Epithelial cell of proximal tubule (primary cell): ENCODE results near the gene ITGB2. TPM values are rescaled to one million over a fixed set of nuclear protein-coding genes. Genes with fewer than 3 reads are reported as not detected.

Experiments
- DNase-seq: peaks from one replicate; pipeline ENCODE4 v3.0.0-alpha.2; 2011; ENCODE audit warnings: low read depth
- H3K4me3 ChIP-seq: 2 replicates; pipeline ENCODE4 v1.5.1; 2011; ENCODE audit warnings: low read depth, mild to moderate bottlenecking, low read length
- total RNA-seq: library from RNA; depleted of rRNA; stranded (reverse); fragments of >200 nt; gene quantifications from 2 replicates; pipeline ENCODE4 v1.2.3, GENCODE V29; 2015
- TF ChIP-seq, protein P1 (sequence below): conservative IDR thresholded peaks from 2 replicates; pipeline ENCODE4 v1.5.1; 2012; ENCODE audit warnings: low read depth, mild to moderate bottlenecking, low read length

Gene ITGB2
- total RNA-seq, 1 donor from 2014 or later = 3.0 TPM

DNA sequence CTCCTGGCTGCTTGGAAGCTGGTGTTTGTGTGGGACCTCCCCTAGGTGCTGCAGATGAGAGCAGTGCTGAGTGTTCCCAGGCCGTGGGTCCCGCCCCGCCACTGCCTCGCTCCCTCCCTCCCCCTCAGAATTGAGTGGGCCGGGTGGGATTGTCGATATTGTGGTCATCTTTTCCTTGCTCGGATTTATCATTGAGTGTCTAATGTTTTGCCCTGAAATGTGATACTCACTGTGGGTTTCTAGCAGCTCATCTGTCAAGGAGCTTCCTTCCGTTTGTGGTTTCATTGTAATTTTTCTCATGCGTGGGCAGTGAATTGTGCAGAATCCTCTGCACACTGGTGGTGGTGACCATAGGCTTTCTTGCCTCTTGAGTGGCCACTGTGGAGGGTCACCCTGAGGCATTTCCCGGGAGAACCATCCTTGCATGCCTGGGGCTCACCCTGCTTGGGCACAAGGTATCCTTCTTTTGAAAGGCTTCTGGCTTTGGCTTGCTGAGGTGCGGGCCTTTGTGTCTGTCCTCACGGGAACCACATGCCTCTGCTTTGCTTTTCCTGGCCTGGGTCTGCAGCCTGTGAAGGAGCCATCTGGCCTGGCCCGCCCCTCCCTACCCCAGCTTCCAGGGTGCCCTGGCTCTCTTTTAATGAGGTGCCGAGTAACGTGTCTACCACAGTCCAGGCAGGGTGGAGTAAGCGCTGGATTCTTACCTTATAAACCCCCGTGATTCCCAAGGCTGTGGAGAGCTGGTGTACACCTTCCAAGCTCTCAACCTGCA, 44.7 kb upstream of the ITGB2 start:
- DNase-seq = no peak

DNA sequence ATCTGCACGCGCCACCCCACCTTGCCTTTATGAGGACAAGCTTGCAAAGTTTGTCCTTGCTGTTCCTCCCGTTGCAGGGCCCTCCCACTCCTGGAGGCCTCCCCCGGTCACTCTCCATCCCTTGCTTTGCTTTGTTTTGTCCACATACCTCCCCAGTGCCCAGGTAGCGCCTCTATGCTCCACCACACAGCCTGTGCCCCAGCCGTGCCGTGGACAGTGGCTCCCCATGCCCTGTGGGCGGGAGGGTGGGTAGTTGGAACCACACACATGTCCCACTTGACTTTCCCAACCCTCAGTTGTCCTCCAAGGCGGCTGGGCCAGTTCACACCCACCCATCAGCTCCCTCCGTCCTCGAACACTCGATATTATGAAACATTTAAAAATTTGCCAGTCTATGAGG, 43.7 kb upstream of the ITGB2 start:
- DNase-seq = no peak
- TF ChIP-seq, protein P1, sequence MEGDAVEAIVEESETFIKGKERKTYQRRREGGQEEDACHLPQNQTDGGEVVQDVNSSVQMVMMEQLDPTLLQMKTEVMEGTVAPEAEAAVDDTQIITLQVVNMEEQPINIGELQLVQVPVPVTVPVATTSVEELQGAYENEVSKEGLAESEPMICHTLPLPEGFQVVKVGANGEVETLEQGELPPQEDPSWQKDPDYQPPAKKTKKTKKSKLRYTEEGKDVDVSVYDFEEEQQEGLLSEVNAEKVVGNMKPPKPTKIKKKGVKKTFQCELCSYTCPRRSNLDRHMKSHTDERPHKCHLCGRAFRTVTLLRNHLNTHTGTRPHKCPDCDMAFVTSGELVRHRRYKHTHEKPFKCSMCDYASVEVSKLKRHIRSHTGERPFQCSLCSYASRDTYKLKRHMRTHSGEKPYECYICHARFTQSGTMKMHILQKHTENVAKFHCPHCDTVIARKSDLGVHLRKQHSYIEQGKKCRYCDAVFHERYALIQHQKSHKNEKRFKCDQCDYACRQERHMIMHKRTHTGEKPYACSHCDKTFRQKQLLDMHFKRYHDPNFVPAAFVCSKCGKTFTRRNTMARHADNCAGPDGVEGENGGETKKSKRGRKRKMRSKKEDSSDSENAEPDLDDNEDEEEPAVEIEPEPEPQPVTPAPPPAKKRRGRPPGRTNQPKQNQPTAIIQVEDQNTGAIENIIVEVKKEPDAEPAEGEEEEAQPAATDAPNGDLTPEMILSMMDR = no peak
- no peak overlapping the region for H3K4me3 ChIP-seq

More for the DNA sequence above, 44.7 kb upstream of the ITGB2 start:
- TF ChIP-seq, protein P1 = no peak
- no peak overlapping the region for H3K4me3 ChIP-seq

DNA sequence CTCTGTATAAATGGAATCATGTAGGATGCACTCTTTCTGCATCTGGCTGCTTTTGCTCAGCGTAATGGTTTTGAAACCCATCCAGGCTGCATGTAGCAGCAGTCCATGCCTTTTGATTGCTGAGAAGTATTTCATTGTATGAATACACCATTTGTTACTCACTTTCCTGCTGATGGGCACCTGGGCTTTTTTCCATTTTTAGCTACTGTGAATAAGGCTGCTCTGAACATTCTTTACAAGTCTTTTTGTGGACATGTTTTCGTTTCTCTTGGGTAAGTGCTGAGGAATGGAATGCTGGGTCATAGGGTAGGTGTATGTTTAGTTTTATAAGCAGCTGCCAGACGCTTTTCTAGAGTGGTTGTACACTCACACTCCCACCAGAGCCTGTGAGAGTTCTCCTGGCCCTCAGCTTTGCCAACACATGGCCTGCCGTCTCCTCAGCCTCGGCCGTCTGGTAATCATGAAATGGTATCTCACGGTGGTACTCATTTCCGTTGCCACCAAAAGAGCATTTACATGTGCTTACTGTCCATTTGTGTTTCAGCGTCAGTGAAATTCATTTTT, 41.8 kb upstream of the ITGB2 start:
- no peak overlapping the region for H3K4me3 ChIP-seq
- TF ChIP-seq, protein P1 = no peak
- peak; percentile 15 for DNase-seq

DNA sequence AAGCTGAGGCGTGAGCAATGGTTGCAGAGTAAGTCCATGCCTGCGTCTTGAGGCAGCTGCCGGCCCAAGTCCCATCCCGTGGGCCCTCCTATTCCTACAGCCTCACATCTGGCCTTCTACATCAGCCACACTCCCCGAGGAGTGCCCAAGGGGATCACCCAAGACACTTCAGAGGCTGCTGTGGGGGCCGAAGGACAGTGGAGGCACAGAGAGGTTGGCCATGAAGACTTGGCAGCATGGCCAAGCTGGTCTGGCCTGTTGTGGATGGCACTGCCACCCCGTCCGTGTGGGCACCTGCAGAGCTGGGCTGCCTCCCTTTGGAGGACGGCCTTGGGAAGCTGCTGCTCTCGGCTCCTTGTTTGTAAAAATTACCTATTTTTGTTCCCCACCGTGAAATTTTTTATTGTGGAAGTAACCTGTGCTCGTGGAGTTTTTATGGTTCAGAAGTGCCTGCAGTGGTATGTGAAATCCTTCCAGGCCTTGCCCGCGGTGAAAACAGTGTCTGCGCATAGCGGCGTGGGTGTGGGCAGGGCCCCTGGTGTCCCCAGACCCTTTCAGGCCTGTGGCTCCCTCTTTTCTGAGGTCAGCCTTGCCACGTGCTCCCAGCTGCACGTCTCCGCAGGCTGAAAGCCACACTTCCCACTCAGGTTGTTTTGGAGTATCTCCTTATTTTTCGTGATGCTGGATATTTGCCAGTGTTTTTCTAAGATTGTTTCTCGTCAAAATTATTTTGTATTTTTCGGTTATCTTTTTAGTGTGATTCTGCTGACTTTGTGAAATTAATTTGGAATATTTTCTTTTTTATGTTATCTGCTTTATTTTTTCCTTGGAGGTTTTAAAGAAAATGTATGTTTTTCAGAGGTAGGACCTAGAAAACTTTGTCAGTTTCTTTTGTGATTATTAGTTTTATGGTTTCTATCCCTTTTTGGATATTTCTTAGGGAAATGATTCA, 39.7 kb upstream of the ITGB2 start:
- DNase-seq = no peak

DNA sequence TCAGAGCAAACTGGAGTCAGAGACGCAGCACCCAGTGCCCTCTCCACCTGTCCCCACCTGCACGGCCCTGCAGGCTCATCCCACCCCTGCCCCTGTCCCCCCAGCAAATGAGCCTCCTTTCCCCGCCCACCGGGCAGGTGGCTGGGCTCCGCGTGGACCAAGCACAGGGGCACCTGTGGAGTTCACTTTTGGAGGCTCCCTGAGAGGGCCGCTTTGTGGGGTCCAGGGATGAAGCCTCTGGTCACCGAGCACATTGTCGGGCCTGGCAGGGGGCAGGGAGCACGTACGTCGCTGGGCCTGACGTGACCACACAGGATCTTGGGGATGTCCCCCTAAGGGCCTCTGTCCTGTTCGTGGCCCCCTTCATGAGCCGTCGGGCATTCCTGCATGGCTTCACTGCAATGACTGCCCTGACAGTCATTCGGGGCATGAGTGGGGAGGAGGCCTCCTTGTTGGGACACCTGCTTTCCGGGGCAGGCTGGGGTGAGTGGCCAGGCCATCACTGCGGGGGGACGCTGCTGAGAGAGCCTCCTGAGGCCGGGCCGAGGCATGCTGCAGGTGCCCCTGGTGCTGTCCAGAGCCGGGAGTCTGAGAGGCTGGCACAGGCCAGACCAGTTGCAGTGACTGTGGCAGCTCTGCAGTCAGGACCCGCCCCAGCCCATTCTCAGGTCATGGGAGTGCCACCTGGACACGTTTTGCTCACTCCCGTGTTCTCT, 38.8 kb upstream of the ITGB2 start:
- H3K4me3 ChIP-seq = no peak overlapping the region
- TF ChIP-seq, protein P1 = no peak
- DNase-seq = no peak

More for the DNA sequence above, 39.7 kb upstream of the ITGB2 start:
- TF ChIP-seq, protein P1 = no peak
- H3K4me3 ChIP-seq = no peak overlapping the region

DNA sequence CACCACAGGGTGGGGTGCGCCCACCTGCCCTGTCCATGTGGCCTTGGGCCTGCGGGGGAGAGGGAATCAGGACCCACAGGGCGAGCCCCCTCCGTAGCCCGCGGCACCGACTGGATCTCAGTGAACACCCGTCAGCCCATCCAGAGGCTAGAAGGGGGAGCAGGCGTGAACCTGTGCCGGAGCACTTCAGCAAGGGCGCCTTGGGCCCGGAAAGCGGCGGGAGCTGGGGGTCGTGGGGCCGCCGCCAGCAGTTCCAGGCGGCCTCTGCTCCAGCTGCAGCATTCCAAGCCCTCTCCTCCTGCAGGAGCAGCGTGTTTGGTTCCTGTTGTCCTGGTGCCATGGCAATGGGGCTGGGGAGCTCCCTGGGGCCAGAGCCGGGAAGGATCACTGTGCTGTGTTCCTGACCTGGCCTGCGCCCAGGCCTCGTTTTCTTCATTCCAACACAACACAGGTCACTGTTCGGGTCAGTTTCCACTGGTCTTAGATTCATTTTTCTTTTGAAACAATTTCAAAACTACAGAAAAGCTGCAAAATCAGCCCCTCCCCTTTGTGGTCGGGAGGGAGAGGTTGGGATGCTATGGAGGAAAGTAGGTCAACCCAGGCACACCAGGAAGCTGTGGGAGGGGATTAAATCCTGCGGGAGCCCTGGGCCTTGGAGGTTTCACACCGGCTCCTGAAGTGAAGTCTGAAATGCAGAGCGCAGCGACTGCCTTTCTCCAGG, 37.9 kb upstream of the ITGB2 start:
- no peak overlapping the region for H3K4me3 ChIP-seq
- TF ChIP-seq, protein P1 = no peak
- no peak for DNase-seq
